T follicular helper cell (primary cell): ENCODE results near the gene NAPSA.
A peak's percentile ranks its signal among the peaks of the same experiment; 100 is the strongest.

ENCODE experiments used
- DNase-seq: peaks from one replicate; pipeline ENCODE4 v3.0.0-alpha.2; 2020; ENCODE audit warnings: low read depth

NAPSA gene

DNA sequence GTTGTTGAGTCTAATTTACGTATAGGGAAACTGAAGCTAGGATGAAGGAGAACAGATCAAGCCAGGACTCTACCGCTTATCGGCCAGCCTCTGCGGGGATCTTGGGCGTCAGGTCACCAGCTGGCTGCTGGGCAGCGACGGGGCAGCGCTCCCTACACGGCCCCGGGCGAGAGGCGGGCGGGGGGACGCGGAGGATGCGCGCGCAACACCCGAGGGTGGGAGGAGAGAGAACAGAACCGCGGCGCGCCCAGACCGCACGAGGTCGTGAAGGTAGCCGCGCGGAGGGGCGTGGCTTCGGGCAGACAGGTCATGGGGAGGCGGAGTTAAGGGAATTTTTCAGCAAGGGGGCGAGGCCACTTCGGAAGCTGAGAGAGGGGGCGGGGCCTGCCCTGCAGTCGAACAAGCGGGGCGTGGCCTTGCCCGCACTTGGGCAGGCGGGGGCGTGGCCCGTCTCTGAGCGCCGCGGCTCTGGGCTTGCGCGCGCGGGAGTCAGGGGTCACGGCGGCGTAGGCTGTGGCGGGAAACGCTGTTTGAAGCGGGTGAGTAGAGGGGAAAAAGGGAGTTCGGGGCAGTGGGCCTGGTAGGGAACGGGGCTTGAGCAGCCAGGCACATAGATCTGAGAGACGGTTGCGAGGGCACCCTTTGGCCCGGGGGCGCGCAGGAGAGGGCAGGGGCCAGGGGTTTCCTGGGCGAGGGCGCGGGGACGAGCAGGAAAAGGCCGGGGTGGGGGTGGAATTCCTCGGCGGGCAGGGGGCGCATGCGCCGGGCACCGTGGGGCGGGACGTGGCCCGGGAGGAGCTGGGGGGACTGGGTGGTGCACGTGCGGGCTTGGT, 18.6 kb upstream of the NAPSA start, which contains the start of gene POLD1:
TSS of gene POLD1 (plus strand) at position 496 of the 833 bp plus-strand sequence. CDS start 14,505 bp downstream, outside the sequence.
- peak; percentile 99 for DNase-seq

DNA sequence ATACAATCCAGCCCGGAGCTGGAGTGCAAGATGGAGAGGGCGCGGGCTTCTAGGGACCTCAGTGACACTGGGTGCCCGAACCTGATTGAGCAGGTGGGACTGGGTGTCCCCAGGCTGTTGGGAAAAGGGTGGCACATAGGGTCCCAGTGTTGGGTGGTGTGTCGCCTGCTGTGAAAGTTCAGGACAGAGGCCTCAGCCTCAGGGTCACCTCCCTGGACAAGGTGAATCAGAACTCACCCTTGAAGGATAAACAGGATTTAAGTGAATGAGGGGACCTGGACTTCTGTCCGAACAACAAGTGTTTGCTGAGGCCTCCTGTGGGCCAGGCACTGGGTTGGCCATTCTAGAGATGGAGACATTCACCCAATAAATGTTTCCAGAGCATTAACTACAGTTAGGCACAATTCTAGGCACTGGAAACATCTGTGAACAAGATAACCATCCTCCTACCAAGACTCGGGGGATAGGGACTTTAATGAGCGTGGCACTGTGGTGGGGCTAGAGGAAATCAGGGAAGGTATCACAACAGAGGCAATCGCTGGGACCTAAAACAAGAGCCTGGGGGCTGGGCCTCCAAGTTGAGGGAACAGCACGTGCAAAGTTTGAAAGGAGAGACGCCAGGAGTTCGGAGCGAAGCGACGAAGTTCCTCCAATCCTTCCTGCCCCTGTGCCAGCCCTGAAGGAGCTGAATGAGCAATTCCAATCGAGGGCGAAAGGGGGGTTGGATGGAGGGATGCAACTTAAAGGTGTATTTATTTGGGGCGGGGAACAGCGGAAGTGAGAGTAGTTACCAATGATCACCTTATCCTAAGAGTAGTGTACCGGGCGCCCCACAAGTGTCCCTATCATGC, 17.8 kb upstream of the NAPSA start:
- DNase-seq: no peak

DNA sequence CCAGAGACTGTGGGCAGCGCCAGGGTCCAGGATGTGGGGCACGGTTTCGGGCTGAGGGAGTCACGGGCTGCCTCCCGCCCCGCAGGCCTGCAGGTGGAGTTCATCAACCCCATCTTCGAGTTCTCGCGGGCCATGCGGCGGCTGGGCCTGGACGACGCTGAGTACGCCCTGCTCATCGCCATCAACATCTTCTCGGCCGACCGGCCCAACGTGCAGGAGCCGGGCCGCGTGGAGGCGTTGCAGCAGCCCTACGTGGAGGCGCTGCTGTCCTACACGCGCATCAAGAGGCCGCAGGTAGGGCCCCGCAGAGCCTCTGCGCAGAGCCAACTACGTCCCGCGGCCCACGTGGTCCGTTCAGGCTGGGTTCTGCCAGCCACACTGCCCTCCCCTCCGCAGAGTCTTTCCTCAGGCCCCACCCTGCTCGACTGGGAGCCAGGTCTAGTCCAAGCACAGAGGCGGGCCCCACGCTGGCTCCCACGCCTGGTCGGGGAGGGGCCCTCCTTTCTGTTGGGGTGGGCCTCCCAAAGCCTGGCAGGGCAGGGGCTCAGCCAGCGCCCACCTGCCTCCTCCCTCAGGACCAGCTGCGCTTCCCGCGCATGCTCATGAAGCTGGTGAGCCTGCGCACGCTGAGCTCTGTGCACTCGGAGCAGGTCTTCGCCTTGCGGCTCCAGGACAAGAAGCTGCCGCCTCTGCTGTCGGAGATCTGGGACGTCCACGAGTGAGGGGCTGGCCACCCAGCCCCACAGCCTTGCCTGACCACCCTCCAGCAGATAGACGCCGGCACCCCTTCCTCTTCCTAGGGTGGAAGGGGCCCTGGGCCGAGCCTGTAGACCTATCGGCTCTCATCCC, 16.7 kb upstream of the NAPSA start:
- DNase-seq: no peak

DNA sequence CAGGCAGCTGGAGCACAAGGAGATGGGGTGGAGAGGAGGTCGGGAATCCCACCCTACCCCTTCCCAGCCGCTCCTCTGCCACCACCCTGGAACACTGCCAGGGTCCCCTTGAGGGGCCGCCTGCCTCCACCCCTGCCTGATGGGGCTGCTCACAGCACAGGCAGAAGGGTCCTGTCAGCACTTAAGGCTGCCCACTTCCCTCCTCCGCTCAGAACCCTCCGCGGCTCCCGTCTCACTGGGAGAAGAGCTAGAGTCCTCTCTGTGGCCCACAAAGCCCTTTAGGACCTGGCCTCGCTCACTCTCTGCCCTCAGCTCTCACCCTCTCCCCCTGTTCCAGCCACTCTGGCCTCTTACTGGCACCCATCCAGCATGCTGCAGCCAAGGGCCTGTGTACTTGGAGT, 15.3 kb upstream of the NAPSA start:
- no peak for DNase-seq

DNA sequence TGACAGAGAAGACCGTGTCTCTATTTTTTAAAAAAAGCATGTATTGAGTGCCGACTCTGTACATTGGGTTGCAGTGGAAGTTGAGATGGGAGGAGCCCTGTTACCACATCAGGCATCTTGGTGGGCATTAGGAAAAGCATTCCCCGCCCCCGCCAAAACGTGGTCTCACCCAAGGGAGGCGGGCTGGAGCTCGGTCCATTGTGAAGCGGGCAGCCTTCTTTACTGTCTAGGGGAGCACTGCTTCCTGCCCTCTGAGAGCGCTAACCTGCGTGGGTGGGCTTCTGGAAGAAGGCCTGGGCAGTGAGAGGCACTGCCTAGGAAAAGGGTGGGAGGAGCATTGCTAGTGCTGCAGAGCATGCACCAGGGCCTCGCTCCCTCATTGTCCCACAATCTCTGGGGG, 14.7 kb upstream of the NAPSA start:
- DNase-seq: no peak

DNA sequence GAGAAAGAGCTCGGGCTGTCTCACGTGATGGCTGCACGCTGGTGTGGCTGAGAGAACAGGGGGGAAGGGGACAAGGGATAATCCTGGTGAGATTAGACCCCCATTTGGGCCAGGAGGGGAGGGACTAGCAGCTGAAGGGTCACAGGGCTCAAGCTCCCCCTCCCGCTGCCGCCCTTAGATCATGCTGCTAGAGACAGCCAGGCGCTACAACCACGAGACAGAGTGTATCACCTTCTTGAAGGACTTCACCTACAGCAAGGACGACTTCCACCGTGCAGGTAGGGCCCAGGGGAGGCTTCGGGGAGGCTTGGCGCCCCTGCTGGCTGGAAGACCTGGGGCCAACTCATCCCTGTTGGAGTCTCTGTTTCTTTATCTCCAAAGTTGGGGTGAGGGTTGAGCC, 14.2 kb upstream of the NAPSA start:
- no peak for DNase-seq

DNA sequence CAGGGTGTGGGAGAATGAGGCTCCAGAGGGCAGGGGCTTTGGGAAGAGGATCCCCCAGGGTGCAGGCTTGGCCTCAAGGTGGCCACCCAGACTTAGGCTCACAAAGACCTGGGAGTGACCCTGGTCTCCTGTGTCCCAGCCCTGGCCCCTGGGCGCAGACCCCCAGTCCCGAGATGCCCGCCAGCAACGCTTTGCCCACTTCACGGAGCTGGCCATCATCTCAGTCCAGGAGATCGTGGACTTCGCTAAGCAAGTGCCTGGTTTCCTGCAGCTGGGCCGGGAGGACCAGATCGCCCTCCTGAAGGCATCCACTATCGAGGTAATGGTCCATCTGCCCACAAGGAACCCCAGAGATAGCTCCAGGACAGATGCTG, 13.4 kb upstream of the NAPSA start:
- no peak for DNase-seq

DNA sequence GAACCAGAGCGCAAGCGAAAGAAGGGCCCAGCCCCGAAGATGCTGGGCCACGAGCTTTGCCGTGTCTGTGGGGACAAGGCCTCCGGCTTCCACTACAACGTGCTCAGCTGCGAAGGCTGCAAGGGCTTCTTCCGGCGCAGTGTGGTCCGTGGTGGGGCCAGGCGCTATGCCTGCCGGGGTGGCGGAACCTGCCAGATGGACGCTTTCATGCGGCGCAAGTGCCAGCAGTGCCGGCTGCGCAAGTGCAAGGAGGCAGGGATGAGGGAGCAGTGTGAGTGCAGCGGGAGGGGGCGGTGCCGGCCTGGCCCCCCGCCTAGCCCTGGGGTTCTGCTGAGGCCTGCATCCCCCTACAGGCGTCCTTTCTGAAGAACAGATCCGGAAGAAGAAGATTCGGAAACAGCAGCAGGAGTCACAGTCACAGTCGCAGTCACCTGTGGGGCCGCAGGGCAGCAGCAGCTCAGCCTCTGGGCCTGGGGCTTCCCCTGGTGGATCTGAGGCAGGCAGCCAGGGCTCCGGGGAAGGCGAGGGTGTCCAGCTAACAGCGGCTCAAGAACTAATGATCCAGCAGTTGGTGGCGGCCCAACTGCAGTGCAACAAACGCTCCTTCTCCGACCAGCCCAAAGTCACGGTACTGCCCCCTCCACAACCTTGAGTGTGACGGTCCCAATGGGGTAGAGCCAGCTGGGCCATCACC, 12.9 kb upstream of the NAPSA start:
- DNase-seq: no peak

DNA sequence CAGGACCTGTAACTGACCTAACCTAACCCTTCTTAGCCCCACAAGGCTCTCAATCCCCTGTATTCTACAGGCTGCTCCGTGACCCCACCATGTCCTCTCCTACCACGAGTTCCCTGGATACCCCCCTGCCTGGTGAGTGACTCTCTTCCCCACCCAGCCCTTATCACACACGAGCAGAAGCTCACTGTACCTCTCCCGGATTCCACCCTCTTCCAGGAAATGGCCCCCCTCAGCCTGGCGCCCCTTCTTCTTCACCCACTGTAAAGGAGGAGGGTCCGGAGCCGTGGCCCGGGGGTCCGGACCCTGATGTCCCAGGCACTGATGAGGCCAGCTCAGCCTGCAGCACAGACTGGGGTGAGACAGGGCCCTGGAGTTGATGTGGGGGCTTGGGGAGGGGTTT, 12.1 kb upstream of the NAPSA start:
- DNase-seq: no peak

DNA sequence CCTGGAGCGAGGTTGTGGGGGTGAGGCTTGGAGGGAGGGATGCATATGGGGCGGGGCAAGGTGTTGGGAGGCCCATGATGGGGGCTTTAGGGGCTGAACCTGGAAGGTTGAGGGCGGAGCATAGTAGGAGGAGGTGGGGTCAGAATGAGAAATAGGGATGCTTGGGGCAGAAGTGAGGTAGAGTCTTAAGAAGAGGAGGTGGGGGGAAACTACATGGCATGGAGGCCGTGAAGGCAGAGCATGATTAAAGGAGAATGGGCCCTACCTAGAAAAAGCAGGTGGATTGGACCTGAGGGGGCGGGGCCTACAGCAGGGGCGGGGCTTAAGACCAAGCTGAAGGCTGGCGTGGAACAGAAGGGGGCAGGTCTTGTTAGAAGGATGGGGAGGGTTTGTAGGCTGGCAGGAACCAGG, 11.6 kb upstream of the NAPSA start:
- peak; percentile 57 for DNase-seq

DNA sequence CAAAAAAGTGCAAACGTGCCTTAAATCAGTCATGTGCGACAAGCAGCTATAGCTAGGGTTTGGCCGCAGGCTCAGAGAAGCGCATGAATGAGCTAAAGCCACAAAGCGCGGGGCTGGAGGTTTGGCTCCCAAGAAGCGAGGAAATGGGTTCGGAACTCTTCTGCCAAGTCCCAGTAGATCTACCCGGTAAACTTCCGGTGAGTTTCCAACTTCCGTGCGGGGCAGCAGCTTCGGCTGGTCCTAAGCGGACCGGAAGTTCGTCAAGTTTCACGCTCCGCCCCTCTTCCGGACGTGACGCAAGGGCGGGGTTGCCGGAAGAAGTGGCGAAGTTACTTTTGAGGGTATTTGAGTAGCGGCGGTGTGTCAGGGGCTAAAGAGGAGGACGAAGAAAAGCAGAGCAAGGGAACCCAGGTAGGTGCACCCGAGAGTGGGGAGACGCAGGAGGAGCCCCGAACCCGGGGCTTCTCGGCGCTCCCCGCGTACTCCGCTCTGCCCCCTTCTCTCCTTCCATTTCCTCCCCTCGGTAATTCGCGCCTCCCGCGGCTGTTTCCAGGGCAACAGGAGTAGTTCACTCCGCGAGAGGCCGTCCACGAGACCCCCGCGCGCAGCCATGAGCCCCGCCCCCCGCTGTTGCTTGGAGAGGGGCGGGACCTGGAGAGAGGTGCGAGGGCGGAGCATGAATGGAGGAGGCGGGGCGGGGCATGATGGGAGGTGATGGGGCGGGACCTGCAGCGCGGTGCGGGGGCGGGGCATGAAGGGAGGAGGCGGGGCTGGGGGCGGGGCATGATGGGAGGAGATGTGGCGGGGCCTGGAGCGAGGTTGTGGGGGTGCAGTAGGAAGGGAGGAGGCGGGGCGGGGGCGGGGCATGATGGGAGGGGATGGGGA, 11.0 kb upstream of the NAPSA start, which contains the start of gene NR1H2:
TSS of gene NR1H2 (plus strand) at position 292 of the 885 bp plus-strand sequence. CDS start 1,149 bp downstream, outside the sequence.
- peak; percentile 92 for DNase-seq

DNA sequence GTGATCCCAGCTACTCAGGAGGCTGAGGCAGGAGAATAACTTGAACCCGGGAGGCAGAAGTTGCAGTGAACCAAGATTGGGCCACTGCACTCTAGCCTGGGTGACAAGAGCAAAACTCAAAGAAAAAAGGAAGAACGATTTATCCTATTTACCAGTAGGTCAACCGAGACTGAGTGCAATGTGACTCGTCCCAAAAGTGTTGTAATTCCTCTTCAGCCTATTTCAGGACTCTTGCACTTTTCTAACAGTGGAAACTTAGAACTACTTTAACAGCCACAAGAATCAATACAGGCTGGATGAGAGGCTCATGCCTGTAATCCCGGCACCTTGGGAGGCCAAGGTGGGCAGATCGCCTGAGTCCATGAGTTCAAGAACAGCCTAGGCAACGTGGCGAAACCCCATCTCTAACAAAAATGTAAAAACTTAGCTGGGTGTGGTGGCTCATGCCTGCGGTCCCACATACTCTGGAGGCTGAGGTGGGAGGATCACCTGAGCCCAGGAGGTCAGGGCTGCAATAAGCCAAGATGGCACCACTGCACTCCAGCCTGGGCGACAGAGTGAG, 6.6 kb upstream of the NAPSA start:
- DNase-seq: no peak

DNA sequence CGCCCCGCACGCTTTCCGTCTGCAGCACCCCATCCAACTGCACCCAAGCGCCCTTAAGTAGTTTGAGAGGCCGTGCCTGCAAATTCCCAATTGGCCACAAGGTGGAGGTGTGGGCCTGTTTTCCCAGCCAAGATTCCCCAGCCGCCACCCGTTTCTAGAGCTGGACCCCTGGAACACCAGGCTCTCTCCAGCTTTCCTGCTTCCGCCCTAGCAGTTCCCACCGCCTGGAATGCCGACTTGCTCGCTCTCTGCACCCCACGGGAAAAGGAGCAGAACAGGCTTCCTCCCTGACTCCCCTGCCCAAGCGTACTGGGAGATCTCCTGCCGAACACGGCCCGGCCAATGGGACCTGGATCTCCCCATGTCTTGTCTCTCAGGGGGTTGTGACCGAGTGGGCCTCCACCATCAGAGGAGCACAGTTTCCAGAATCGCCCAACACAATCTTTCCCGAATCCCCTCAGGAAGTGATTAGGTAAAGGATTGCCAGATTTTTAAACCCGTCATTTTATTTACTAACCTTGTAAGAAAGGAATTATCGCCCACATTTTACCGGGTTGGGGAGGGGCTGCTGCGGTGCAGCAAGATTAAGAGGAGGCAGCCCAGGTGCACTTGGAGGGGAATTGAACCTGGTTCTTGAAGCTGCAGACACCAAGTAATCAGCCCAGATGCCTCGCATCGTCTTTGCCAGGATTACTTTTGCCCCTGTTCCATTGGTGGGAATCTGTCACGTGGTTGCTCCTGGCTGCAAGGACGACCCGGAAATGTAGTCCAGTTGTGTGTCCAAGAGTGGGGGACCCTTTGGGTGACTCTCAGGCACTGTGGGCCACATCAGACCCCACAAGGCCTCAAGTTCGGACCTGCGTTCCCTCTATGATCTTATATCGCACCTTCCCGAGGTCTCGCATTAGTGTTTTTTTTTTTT, 3.5 kb upstream of the NAPSA start:
- DNase-seq: peak; percentile 66

DNA sequence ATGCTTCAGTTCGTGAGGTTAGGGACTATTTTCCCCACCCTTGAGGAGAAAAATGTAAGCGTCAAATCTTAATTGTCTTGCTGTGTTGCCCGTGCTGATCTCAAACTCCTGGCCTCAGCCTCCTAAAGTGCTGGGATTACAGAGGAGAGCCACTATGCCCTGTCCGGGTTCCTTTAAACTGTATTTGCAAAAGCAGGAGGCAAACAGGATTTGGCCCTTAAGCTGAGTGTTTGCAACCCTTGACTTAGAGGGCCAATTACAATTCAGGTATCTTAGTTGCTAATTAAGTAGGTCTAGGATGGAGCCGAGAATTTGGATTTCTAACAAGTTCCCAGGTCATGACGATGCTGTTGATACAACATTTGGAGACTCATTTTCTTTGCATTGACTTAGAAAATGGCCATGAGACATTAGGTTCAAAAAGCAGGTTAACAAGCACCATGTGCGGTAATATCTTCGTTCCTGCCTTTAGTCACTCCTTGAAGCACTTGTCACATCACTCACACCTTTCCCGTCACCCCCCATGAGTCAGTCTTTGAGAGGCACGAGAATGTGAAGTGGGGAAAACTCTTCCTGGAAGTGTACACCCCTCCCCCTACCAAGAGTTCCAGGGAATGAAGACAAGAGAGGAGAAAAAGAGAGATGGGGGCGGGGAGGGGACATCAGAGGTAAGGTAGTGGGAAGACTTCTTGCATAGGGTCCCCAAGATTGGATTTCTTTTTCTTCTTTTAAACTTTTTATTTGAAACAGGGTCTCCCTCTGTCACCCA, 2.6 kb downstream of the NAPSA start:
- DNase-seq: no peak

DNA sequence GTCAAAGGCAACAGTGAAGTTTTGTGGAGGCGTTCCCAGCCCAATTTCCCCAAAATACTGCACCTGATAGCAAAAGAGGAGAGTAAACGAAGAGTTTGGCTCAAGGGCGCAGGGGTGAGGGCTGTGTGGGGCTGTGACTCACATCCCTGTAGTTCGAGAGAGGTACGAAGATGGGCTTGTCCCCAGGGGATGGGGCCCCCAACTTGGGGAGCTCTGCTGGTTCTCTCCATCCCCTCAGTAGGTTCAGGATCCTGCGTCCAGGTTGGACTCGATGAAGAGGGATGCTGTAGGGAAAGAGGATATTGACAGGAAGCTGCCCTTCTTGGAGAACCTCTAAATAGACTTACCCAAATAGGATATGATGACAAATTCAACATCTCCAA, 3.4 kb downstream of the NAPSA start:
- no peak for DNase-seq

DNA sequence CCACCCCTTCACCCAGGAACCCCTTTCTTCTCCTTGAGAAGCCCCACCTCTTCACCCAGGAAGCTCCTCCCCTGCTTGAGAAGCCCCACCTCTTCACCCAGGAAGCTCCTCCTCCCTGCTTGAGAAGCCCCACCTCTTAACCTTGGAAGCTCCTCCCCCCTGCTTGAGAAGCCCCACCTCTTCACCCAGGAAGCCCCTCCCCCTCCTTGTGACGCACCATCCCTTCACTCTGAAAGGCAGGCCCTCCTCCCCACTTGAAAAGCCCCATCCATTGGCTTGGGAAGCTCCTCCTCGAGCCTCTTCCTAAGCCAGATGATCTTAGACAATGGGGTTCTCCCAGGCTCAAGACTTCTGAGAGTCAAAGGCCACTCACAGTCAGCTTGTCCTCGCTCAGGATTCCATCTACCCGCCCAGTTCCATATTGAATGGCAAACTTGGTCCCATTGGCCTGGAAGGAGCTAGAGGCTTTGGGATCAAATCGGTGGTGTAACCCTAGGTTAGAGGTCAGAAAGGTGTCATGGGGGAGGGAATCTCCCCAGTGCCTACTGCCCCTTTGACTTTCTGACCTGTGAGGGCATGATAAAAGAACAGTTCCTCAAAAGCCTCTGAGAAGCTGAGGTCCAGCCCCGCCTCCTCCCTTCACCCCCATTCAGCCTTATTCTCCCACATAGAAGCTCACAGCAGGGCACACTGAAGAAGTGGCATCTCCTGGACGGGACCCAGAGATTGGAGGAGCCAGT, 4.0 kb downstream of the NAPSA start:
- DNase-seq: no peak

DNA sequence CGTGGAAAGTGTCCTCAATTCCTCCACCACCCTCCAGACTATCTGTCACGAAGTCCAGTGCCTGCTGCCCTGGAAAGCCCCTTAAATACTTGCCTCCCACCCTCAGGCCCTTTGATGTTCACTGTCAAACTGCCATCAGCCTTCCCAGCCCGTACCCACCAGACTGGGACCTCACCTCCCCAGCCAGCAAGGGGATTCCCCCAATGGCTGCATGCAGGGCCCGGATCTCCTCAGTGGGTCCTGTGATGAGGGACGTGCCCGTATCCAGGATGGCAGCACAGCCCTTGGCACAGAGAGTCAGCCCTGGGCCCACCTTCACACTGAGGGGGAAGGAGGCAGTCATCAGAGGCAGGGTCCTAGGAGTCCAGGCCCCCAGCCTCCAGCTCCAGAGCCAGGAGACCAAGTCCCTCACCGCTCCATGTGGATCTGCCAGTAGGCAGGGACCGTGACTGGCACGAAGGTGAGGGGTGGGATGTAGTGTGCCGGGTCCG, 6.1 kb downstream of the NAPSA start:
- DNase-seq: no peak
